Measurements from ENCODE around the gene ATP2A2.
"Not testable (repeated sequence)": the region's sequence is repeated elsewhere in the genome, so short reads cannot be mapped to it uniquely, and the experiment has no call there.

ATP2A2 gene

GRCh38 chr12:110301065-110301806 is 20.2 kb downstream of the ATP2A2 start:
- DNase-seq (ENCODE audit: low spot score), result peak; percentile 14

- DNase-seq (ENCODE audit: low spot score), result peak; percentile 16
Observed at GRCh38 chr12:110304061-110304551, 23.1 kb downstream of the ATP2A2 start.

- no peak for DNase-seq (ENCODE audit: low spot score)
Observed at GRCh38 chr12:110307372-110307771, 26.3 kb downstream of the ATP2A2 start.

GRCh38 chr12:110310763-110311162 is 29.7 kb downstream of the ATP2A2 start:
- no peak for DNase-seq (ENCODE audit: low spot score)

GRCh38 chr12:110311903-110312302 is 30.9 kb downstream of the ATP2A2 start:
- DNase-seq (ENCODE audit: low spot score), result no peak

- DNase-seq (ENCODE audit: low spot score), result peak; percentile 52
Observed at GRCh38 chr12:110312581-110313360, 31.7 kb downstream of the ATP2A2 start.

GRCh38 chr12:110314308-110314707 is 33.3 kb downstream of the ATP2A2 start:
- DNase-seq (ENCODE audit: low spot score), result peak; percentile 55

GRCh38 chr12:110316861-110317260 is 35.8 kb downstream of the ATP2A2 start:
- peak; percentile 68 for DNase-seq (ENCODE audit: low spot score)

GRCh38 chr12:110317911-110318310 is 36.9 kb downstream of the ATP2A2 start:
- peak; percentile 48 for DNase-seq (ENCODE audit: low spot score)

GRCh38 chr12:110320550-110320949 is 39.5 kb downstream of the ATP2A2 start:
- no peak for DNase-seq (ENCODE audit: low spot score)

- DNase-seq (ENCODE audit: low spot score), result no peak
Observed at GRCh38 chr12:110329710-110330109, 48.7 kb downstream of the ATP2A2 start.

GRCh38 chr12:110330124-110330523 is 49.1 kb downstream of the ATP2A2 start:
- no peak for DNase-seq (ENCODE audit: low spot score)

GRCh38 chr12:110330544-110330943 is 49.5 kb downstream of the ATP2A2 start:
- peak; percentile 56 for DNase-seq (ENCODE audit: low spot score)

- no peak for DNase-seq (ENCODE audit: low spot score)
Observed at GRCh38 chr12:110333201-110333600, 52.2 kb downstream of the ATP2A2 start.

- no peak for DNase-seq (ENCODE audit: low spot score)
Observed at GRCh38 chr12:110335481-110336045, 54.5 kb downstream of the ATP2A2 start.

- no peak for DNase-seq (ENCODE audit: low spot score)
Observed at GRCh38 chr12:110337912-110338710, 57.1 kb downstream of the ATP2A2 start.

- no peak for DNase-seq (ENCODE audit: low spot score)
Observed at GRCh38 chr12:110338754-110339153, 57.7 kb downstream of the ATP2A2 start.

GRCh38 chr12:110339184-110339952 is 58.3 kb downstream of the ATP2A2 start:
- DNase-seq (ENCODE audit: low spot score), result no peak

GRCh38 chr12:110340261-110340660 is 59.2 kb downstream of the ATP2A2 start:
- DNase-seq (ENCODE audit: low spot score), result not testable (repeated sequence)

GRCh38 chr12:110340706-110341105 is 59.7 kb downstream of the ATP2A2 start:
- DNase-seq (ENCODE audit: low spot score), result no peak

GRCh38 chr12:110342157-110342556 is 61.1 kb downstream of the ATP2A2 start:
- no peak for DNase-seq (ENCODE audit: low spot score)
